ENCODE measurements around the gene ACKR2. TPM values are rescaled to one million over a fixed set of nuclear protein-coding genes. Genes with fewer than 3 reads are reported as not detected.

Gene ACKR2
- 0.15 and 0.35 TPM in 2 replicates for total RNA-seq
- 2.8 and 3.6 TPM in 2 replicates for polyA plus RNA-seq

GRCh38 chr3:42809202-42809601 is at the start of gene ACKR2:
TSS of gene ACKR2 (plus strand) at chr3:42809445. CDS start at chr3:42864503, 55,058 bp downstream.
- Histone ChIP-seq H3K27ac (no peak within 1 kb of the TSS), H3K27me3 (no peaks in the 10 kb centered on the region)

GRCh38 chr3:42762046-42762724 is 47.1 kb upstream of the ACKR2 start:
- no peak for DNase-seq (ENCODE audit: low read depth in 1 of 2, low spot score in 1 of 2)
- no peaks in the 10 kb centered on the region for H3K36me3 ChIP-seq
- no peaks in the 10 kb centered on the region for H3K27me3 ChIP-seq
- no peak overlapping the region for H3K27ac ChIP-seq
- H3K4me3 ChIP-seq = no peak overlapping the region
- H3K9me3 ChIP-seq (ENCODE audit: low read depth) = no peaks in the 10 kb centered on the region
- no peaks in the 10 kb centered on the region for H3K4me1 ChIP-seq (ENCODE audit: low read depth)
- TF ChIP-seq CTCF (IDR thresholded peaks at IDR 0.05; ENCODE audit: low read depth, low read length) = no peak

More at GRCh38 chr3:42809202-42809601, at the start of gene ACKR2:
- H3K36me3 ChIP-seq = no peaks in the 10 kb centered on the region
- DNase-seq (ENCODE audit: low read depth in 1 of 2, low spot score in 1 of 2) = no peak
- TF ChIP-seq CTCF (IDR thresholded peaks at IDR 0.05; ENCODE audit: low read depth, low read length) = no peak
- H3K9me3 ChIP-seq (ENCODE audit: low read depth) = no peaks in the 10 kb centered on the region
- peaks cover 35% of the 10 kb centered on the region for H3K4me1 ChIP-seq (ENCODE audit: low read depth)
- no peak within 1 kb of the TSS for H3K4me3 ChIP-seq

- Histone ChIP-seq H3K4me3 (no peak overlapping the region), H3K4me1 (ENCODE audit: low read depth) (no peaks in the 10 kb centered on the region), H3K9me3 (ENCODE audit: low read depth) (no peaks in the 10 kb centered on the region), H3K36me3 (no peaks in the 10 kb centered on the region), H3K27ac (no peak overlapping the region), H3K27me3 (no peaks in the 10 kb centered on the region)
- no peak for TF ChIP-seq CTCF (IDR thresholded peaks at IDR 0.05; ENCODE audit: low read depth, low read length)
- peak in 1 of 2 donors; percentile 59 for DNase-seq (ENCODE audit: low read depth in 1 of 2, low spot score in 1 of 2)
Measured at GRCh38 chr3:42763021-42763420, 46.2 kb upstream of the ACKR2 start.

- no peak overlapping the region for H3K27ac ChIP-seq
- H3K36me3 ChIP-seq = no peaks in the 10 kb centered on the region
- H3K4me1 ChIP-seq (ENCODE audit: low read depth) = no peaks in the 10 kb centered on the region
- H3K9me3 ChIP-seq (ENCODE audit: low read depth) = no peaks in the 10 kb centered on the region
- H3K4me3 ChIP-seq = no peak overlapping the region
- DNase-seq (ENCODE audit: low read depth in 1 of 2, low spot score in 1 of 2) = no peak
- TF ChIP-seq CTCF (IDR thresholded peaks at IDR 0.05; ENCODE audit: low read depth, low read length) = no peak
- no peaks in the 10 kb centered on the region for H3K27me3 ChIP-seq
Measured at GRCh38 chr3:42764115-42764514, 45.1 kb upstream of the ACKR2 start.

GRCh38 chr3:42764561-42765295 is 44.5 kb upstream of the ACKR2 start:
- no peaks in the 10 kb centered on the region for H3K4me1 ChIP-seq (ENCODE audit: low read depth)
- H3K27me3 ChIP-seq = no peaks in the 10 kb centered on the region
- H3K9me3 ChIP-seq (ENCODE audit: low read depth) = no peaks in the 10 kb centered on the region
- no peaks in the 10 kb centered on the region for H3K36me3 ChIP-seq
- TF ChIP-seq CTCF (IDR thresholded peaks at IDR 0.05; ENCODE audit: low read depth, low read length) = no peak
- no peak overlapping the region for H3K4me3 ChIP-seq
- no peak overlapping the region for H3K27ac ChIP-seq
- no peak for DNase-seq (ENCODE audit: low read depth in 1 of 2, low spot score in 1 of 2)

Data from cardiac muscle cell (in vitro differentiated cells and primary cell).